ENCODE results near the gene PRKCA. TPM values are rescaled to one million over a fixed set of nuclear protein-coding genes. Genes with fewer than 3 reads are reported as not detected.

Gene PRKCA
- total and polyA plus RNA-seq, 2 of the 13 experiments (the other 11 are each of a cell fraction or from before 2014, with no cell fraction given), result 18.5 to 21.5 TPM

GRCh38 chr17:66695098-66695497 is 392.7 kb downstream of the PRKCA start (continued):
- no peak for TF ChIP-seq ZSCAN5A (CRISPR knock-in tag; IDR thresholded peaks at IDR 0.05; ENCODE audit: borderline replicate concordance)
- no peak for TF ChIP-seq MTERF4 (CRISPR knock-in tag; IDR thresholded peaks at IDR 0.05)
- no peak for TF ChIP-seq TFDP1 (CRISPR knock-in tag; IDR thresholded peaks at IDR 0.05; ENCODE audit: borderline replicate concordance)
- TF ChIP-seq MEF2D (CRISPR knock-in tag; IDR thresholded peaks at IDR 0.05), result no peak
- TF ChIP-seq ZNF768 (CRISPR knock-in tag; IDR thresholded peaks at IDR 0.05), result no peak
- no peak for TF ChIP-seq TBP (CRISPR knock-in tag; IDR thresholded peaks at IDR 0.05)
- TF ChIP-seq ZHX1 (CRISPR knock-in tag; IDR thresholded peaks at IDR 0.05; ENCODE audit: low read depth), result no peak
- TF ChIP-seq MZF1 (CRISPR knock-in tag; IDR thresholded peaks at IDR 0.05; ENCODE audit: borderline replicate concordance), result no peak

Data from HepG2 (cell line).